Naive B cell (primary cell): ENCODE results near the gene FOLR2. TPM values are rescaled to one million over a fixed set of nuclear protein-coding genes. Genes with fewer than 3 reads are reported as not detected.
A peak's percentile ranks its signal among the peaks of the same experiment; 100 is the strongest.

Experiments used
- ATAC-seq, 2 donors: fragments of 150-1000 bp; cut with Tn5 transposase; 2 replicates each; pipeline ENCODE4 v1.10.0; 2021; ENCODE audit warnings: low read depth in 2 of 2, mild to moderate bottlenecking in 2 of 2, moderate library complexity in 2 of 2
- DNase-seq: peaks from one replicate; pipeline ENCODE4 v3.0.0; 2022
- H3K27ac Mint-ChIP-seq, 6 donors: one replicate each; pipeline ENCODE4 v1.8.0; 2020 to 2022; ENCODE audit warnings: mild to moderate bottlenecking in 6 of 6, mixed read lengths in 6 of 6, moderate library complexity in 5 of 6, inconsistent platforms in 2 of 6
- H3K27me3 Mint-ChIP-seq, 3 donors: one replicate each; pipeline ENCODE4 v1.8.0; 2021 to 2022; ENCODE audit warnings: mixed read lengths in 3 of 3, mild to moderate bottlenecking in 1 of 3
- H3K36me3 Mint-ChIP-seq, 2 donors: one replicate each; pipeline ENCODE4 v1.8.0; 2020 to 2022; ENCODE audit warnings: mixed read lengths in 2 of 2, inconsistent platforms in 1 of 2, mild to moderate bottlenecking in 1 of 2
- H3K4me1 Mint-ChIP-seq, 3 donors: one replicate each; pipeline ENCODE4 v1.8.0; 2020 to 2022; ENCODE audit warnings: mixed read lengths in 3 of 3, inconsistent platforms in 1 of 3, mild to moderate bottlenecking in 1 of 3, moderate library complexity in 1 of 3
- H3K4me3 Mint-ChIP-seq, 8 donors: one replicate each; pipeline ENCODE4 v1.8.0; 2020 to 2022; ENCODE audit warnings: mild to moderate bottlenecking in 8 of 8, mixed read lengths in 8 of 8, moderate library complexity in 8 of 8, inconsistent platforms in 2 of 8
- H3K9me3 Mint-ChIP-seq, 7 donors: one replicate each; pipeline ENCODE4 v1.8.0; 2020 to 2022; ENCODE audit warnings: mixed read lengths in 7 of 7, mild to moderate bottlenecking in 5 of 7, inconsistent platforms in 2 of 7, moderate library complexity in 1 of 7
- polyA plus RNA-seq, 6 donors: library from polyadenylated mRNA; unstranded; fragments of 300-500 nt; fragmentation: Illumina TruSeq; gene quantifications; one replicate each; pipeline ENCODE4 v1.2.3, GENCODE V29; 2021; ENCODE audit warnings: low read depth in 6 of 6

The FOLR2 gene
- polyA plus RNA-seq, 6 donors from 2014 or later = 0.70 to 1.6 (median 1.2) TPM; not detected in 2

GRCh38 chr11:72228844-72229231 is 12.2 kb downstream of the FOLR2 start:
- no peaks in the 10 kb centered on the region for H3K9me3 Mint-ChIP-seq
- peak overlapping the region in 2 of 6 donors; percentile 46 to 65 for H3K27ac Mint-ChIP-seq
- ATAC-seq (no peak), DNase-seq (no peak)
- peaks cover 33 to 51% (median 37%) of the 10 kb centered on the region in 3 donors for H3K4me1 Mint-ChIP-seq
- H3K4me3 Mint-ChIP-seq = peak overlapping the region in 1 of 8 donors; percentile 81
- H3K36me3 Mint-ChIP-seq = peaks cover 0 to 16% of the 10 kb centered on the region in 2 donors
- H3K27me3 Mint-ChIP-seq = no peaks in the 10 kb centered on the region

GRCh38 chr11:72229336-72229924 is 12.8 kb downstream of the FOLR2 start:
- H3K4me3 Mint-ChIP-seq = peak overlapping the region in 1 of 8 donors; percentile 81
- no peaks in the 10 kb centered on the region for H3K27me3 Mint-ChIP-seq
- no peaks in the 10 kb centered on the region for H3K9me3 Mint-ChIP-seq
- peaks cover 32 to 51% (median 39%) of the 10 kb centered on the region in 3 donors for H3K4me1 Mint-ChIP-seq
- ATAC-seq (no peak), DNase-seq (no peak)
- H3K36me3 Mint-ChIP-seq = peaks cover 0 to 22% of the 10 kb centered on the region in 2 donors
- H3K27ac Mint-ChIP-seq = peak overlapping the region in 2 of 6 donors; percentile 46 to 78

GRCh38 chr11:72229925-72230763 is 13.6 kb downstream of the FOLR2 start:
- H3K9me3 Mint-ChIP-seq = no peaks in the 10 kb centered on the region
- no peak for DNase-seq
- no peaks in the 10 kb centered on the region for H3K27me3 Mint-ChIP-seq
- ATAC-seq = no peak
- H3K4me3 Mint-ChIP-seq = no peak overlapping the region
- peak overlapping the region in 1 of 6 donors; percentile 7 for H3K27ac Mint-ChIP-seq
- H3K36me3 Mint-ChIP-seq = peaks cover 0 to 26% of the 10 kb centered on the region in 2 donors
- peaks cover 33 to 54% (median 43%) of the 10 kb centered on the region in 3 donors for H3K4me1 Mint-ChIP-seq

GRCh38 chr11:72230764-72231365 is 14.3 kb downstream of the FOLR2 start:
- H3K27me3 Mint-ChIP-seq = no peaks in the 10 kb centered on the region
- H3K4me1 Mint-ChIP-seq = peaks cover 28 to 47% (median 35%) of the 10 kb centered on the region in 3 donors
- no peak for ATAC-seq
- H3K27ac Mint-ChIP-seq = no peak overlapping the region
- peak overlapping the region in 1 of 8 donors; percentile 15 for H3K4me3 Mint-ChIP-seq
- DNase-seq = no peak
- H3K9me3 Mint-ChIP-seq = no peaks in the 10 kb centered on the region
- peaks cover 0 to 26% of the 10 kb centered on the region in 2 donors for H3K36me3 Mint-ChIP-seq

GRCh38 chr11:72231396-72232259 is 15.0 kb downstream of the FOLR2 start:
- ATAC-seq (no peak), DNase-seq (no peak)
- Mint-ChIP-seq H3K9me3 (no peaks in the 10 kb centered on the region), H3K27ac (peak overlapping the region in 3 of 6 donors; percentile 12 to 49 (median 24)), H3K4me3 (peak overlapping the region in 1 of 8 donors; percentile 59), H3K4me1 (peaks cover 28 to 40% (median 30%) of the 10 kb centered on the region in 3 donors), H3K36me3 (peaks cover 0 to 26% of the 10 kb centered on the region in 2 donors), H3K27me3 (no peaks in the 10 kb centered on the region)

- no peaks in the 10 kb centered on the region for H3K27me3 Mint-ChIP-seq
- no peaks in the 10 kb centered on the region for H3K9me3 Mint-ChIP-seq
- DNase-seq (no peak), ATAC-seq (no peak)
- no peak overlapping the region for H3K4me3 Mint-ChIP-seq
- peaks cover 0 to 26% of the 10 kb centered on the region in 2 donors for H3K36me3 Mint-ChIP-seq
- peak overlapping the region in 4 of 6 donors; percentile 12 to 76 (median 38) for H3K27ac Mint-ChIP-seq
- peaks cover 26 to 38% (median 28%) of the 10 kb centered on the region in 3 donors for H3K4me1 Mint-ChIP-seq
Observed at GRCh38 chr11:72232260-72233055, 15.9 kb downstream of the FOLR2 start.

- Mint-ChIP-seq H3K4me1 (peaks cover 26 to 38% (median 28%) of the 10 kb centered on the region in 3 donors), H3K36me3 (peaks cover 0 to 26% of the 10 kb centered on the region in 2 donors)
- no peak for DNase-seq
Observed at GRCh38 chr11:72233056-72233772, 16.6 kb downstream of the FOLR2 start.

GRCh38 chr11:72233773-72234513 is 17.3 kb downstream of the FOLR2 start:
- H3K27me3 Mint-ChIP-seq = peaks cover 0 to 3% (median 0%) of the 10 kb centered on the region in 3 donors
- DNase-seq = no peak
- H3K4me3 Mint-ChIP-seq = peak overlapping the region in 5 of 8 donors; percentile 9 to 57 (median 32)
- H3K4me1 Mint-ChIP-seq = peaks cover 26 to 34% (median 29%) of the 10 kb centered on the region in 3 donors
- no peak for ATAC-seq
- peak overlapping the region; percentile 25 to 93 (median 84) for H3K27ac Mint-ChIP-seq
- H3K36me3 Mint-ChIP-seq = peaks cover 0 to 24% of the 10 kb centered on the region in 2 donors
- H3K9me3 Mint-ChIP-seq = no peaks in the 10 kb centered on the region

More at GRCh38 chr11:72233056-72233772, 16.6 kb downstream of the FOLR2 start:
- H3K9me3 Mint-ChIP-seq = no peaks in the 10 kb centered on the region
- no peak for ATAC-seq
- peak overlapping the region in 1 of 8 donors; percentile 32 for H3K4me3 Mint-ChIP-seq
- H3K27me3 Mint-ChIP-seq = no peaks in the 10 kb centered on the region
- peak overlapping the region in 3 of 6 donors; percentile 76 to 93 (median 86) for H3K27ac Mint-ChIP-seq

- Mint-ChIP-seq H3K4me1 (peaks cover 27 to 34% (median 33%) of the 10 kb centered on the region in 3 donors), H3K27me3 (peaks cover 0 to 8% (median 5%) of the 10 kb centered on the region in 3 donors), H3K36me3 (peaks cover 0 to 18% of the 10 kb centered on the region in 2 donors), H3K9me3 (no peaks in the 10 kb centered on the region), H3K27ac (peak overlapping the region; percentile 35 to 93 (median 86)), H3K4me3 (peak overlapping the region in 5 of 8 donors; percentile 9 to 62 (median 43))
- ATAC-seq = peak; percentile 26 to 55
- no peak for DNase-seq
Observed at GRCh38 chr11:72234514-72234830, 17.9 kb downstream of the FOLR2 start.

- peaks cover 0 to 18% of the 10 kb centered on the region in 2 donors for H3K36me3 Mint-ChIP-seq
- DNase-seq (no peak), ATAC-seq (no peak)
- no peaks in the 10 kb centered on the region for H3K9me3 Mint-ChIP-seq
- no peak overlapping the region for H3K4me3 Mint-ChIP-seq
- peaks cover 0 to 10% (median 7%) of the 10 kb centered on the region in 3 donors for H3K27me3 Mint-ChIP-seq
- peaks cover 28 to 34% (median 34%) of the 10 kb centered on the region in 3 donors for H3K4me1 Mint-ChIP-seq
- H3K27ac Mint-ChIP-seq = peak overlapping the region in 4 of 6 donors; percentile 44 to 93 (median 86)
Observed at GRCh38 chr11:72234920-72235319, 18.3 kb downstream of the FOLR2 start.
